ENCODE data around the gene DNM1.

DNA sequence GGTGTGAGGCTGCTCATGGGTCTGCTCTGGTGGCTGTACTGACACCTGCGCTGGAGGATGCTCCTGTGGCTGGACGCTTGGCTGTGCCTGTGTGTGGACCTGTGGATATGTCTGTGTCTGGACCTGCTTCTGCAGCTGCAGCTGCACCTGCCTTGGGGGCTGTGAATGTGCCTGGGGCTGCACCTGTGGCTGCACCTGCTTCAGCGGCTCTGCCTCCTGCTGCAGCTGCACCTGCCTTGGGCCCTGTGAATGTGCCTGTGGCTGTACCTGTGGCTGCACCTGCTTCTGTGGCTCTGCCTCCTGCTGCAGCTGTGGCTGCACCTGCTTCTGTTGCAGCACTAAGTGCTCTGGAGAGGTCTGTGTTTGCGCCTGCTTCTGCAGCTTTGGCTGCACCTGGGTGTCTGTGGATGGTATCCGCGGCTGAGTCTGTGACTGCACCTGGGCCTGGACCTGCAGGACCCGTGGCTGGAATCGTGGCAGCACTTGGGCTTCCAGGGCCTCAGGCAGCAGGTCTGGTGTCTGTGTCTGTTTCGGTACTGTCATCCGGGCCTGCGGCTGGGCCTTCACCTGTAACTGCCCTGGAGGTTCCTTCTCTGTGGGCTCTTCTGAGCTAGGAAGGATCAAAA lies 24.3 kb upstream of the DNM1 start:
- TF ChIP-seq POLR2A (IDR thresholded peaks at IDR 0.05): no peak
- TF ChIP-seq, protein P1, sequence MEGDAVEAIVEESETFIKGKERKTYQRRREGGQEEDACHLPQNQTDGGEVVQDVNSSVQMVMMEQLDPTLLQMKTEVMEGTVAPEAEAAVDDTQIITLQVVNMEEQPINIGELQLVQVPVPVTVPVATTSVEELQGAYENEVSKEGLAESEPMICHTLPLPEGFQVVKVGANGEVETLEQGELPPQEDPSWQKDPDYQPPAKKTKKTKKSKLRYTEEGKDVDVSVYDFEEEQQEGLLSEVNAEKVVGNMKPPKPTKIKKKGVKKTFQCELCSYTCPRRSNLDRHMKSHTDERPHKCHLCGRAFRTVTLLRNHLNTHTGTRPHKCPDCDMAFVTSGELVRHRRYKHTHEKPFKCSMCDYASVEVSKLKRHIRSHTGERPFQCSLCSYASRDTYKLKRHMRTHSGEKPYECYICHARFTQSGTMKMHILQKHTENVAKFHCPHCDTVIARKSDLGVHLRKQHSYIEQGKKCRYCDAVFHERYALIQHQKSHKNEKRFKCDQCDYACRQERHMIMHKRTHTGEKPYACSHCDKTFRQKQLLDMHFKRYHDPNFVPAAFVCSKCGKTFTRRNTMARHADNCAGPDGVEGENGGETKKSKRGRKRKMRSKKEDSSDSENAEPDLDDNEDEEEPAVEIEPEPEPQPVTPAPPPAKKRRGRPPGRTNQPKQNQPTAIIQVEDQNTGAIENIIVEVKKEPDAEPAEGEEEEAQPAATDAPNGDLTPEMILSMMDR (IDR thresholded peaks at IDR 0.05): no peak
